HEK293 (cell line): ENCODE results near the gene STEAP1B.

Experiments used
- CTCF ChIA-PET: fragments of 350-600 bp; formaldehyde crosslinking; extraction: SDS; loops from one replicate; lab custom pipeline; 2021; ENCODE audit warnings: antibody characterized with exemption; lab: Yijun Ruan, JAX
- POLR2A ChIA-PET: fragments of 300-600 bp; formaldehyde crosslinking; extraction: SDS; loops from one replicate; lab custom pipeline; 2020; ENCODE audit warnings: antibody characterized with exemption, inconsistent platforms; lab: Yijun Ruan, JAX
- H3K27ac ChIP-seq: fragments of 200-500 bp; sonication (Bioruptor generic); 2 replicates; pipeline ENCODE4 v1.5.1; 2014; ENCODE audit warnings: low read depth, low read length, control low read depth, inconsistent platforms; ENCODE audit errors: extremely low read depth
- H3K36me3 ChIP-seq, 2 experiments: fragments of 200-500 bp in 1 of 2; sonication (Bioruptor generic) in 1 of 2; 1 replicate in 1 of 2; 2 replicates in 1 of 2; pipeline ENCODE4 v1.5.1; 2014 to 2017; ENCODE audit warnings: inconsistent platforms in 2 of 2, low read length in 2 of 2; ENCODE audit not compliant: control insufficient read depth in 2 of 2, insufficient read depth in 1 of 2
- H3K4me1 ChIP-seq: fragments of 200-500 bp; sonication (Bioruptor generic); 2 replicates; pipeline ENCODE4 v1.5.1; 2014; ENCODE audit warnings: mild to moderate bottlenecking, low read length, inconsistent platforms; ENCODE audit not compliant: control insufficient read depth, insufficient read depth
- H3K4me3 ChIP-seq: 2 replicates; pipeline ENCODE4 v1.5.1; 2011; ENCODE audit warnings: low read depth, mild to moderate bottlenecking, control low read depth, low read length, moderate library complexity
- H3K9me3 ChIP-seq: fragments of 200-500 bp; sonication (Bioruptor generic); 2 replicates; pipeline ENCODE4 v1.5.1; 2014; ENCODE audit warnings: low read depth, low read length, inconsistent platforms; ENCODE audit not compliant: control insufficient read depth, insufficient read depth
- IKZF3 ChIP-seq: fragments of 450-650 bp; IDR thresholded peaks from 2 replicates; pipeline ENCODE4 v1.5.0; 2018; ENCODE audit warnings: missing biosample characterization, mild to moderate bottlenecking, missing genetic modification characterization, moderate library complexity
- KLF7 ChIP-seq: fragments of 450-650 bp; formaldehyde crosslinking; IDR thresholded peaks from 2 replicates; pipeline ENCODE4 v1.5.1; 2016; ENCODE audit warnings: missing biosample characterization, missing genetic modification characterization, borderline replicate concordance
- RBAK ChIP-seq: fragments of 450-650 bp; formaldehyde crosslinking; IDR thresholded peaks from 2 replicates; pipeline ENCODE4 v1.5.1; 2016; ENCODE audit warnings: missing biosample characterization, missing genetic modification characterization
- SP2 ChIP-seq: fragments of 450-650 bp; formaldehyde crosslinking; IDR thresholded peaks from 2 replicates; pipeline ENCODE4 v1.5.1; 2016; ENCODE audit warnings: missing biosample characterization, missing genetic modification characterization
- ZNF140 ChIP-seq: fragments of 450-650 bp; formaldehyde crosslinking; IDR thresholded peaks from 2 replicates; pipeline ENCODE4 v1.5.1; 2016; ENCODE audit warnings: missing biosample characterization, missing genetic modification characterization
- ZNF184 ChIP-seq: fragments of 450-650 bp; IDR thresholded peaks from 2 replicates; pipeline ENCODE4 v1.5.1; 2018; ENCODE audit warnings: missing biosample characterization, mild to moderate bottlenecking, missing genetic modification characterization
- ZNF248 ChIP-seq: fragments of 450-650 bp; formaldehyde crosslinking; IDR thresholded peaks from 2 replicates; pipeline ENCODE4 v1.5.1; 2017; ENCODE audit warnings: missing biosample characterization, missing genetic modification characterization
- ZNF324 ChIP-seq: fragments of 450-650 bp; formaldehyde crosslinking; IDR thresholded peaks from 2 replicates; pipeline ENCODE4 v1.5.1; 2016; ENCODE audit warnings: missing biosample characterization, missing genetic modification characterization
- ZNF48 ChIP-seq: fragments of 450-650 bp; formaldehyde crosslinking; IDR thresholded peaks from 2 replicates; pipeline ENCODE4 v1.5.1; 2016; ENCODE audit warnings: missing biosample characterization, missing genetic modification characterization
- ZNF654 ChIP-seq: fragments of 450-650 bp; formaldehyde crosslinking; IDR thresholded peaks from 2 replicates; pipeline ENCODE4 v1.5.1; 2016; ENCODE audit warnings: low read depth, missing biosample characterization, missing genetic modification characterization
- ZNF677 ChIP-seq: fragments of 450-650 bp; IDR thresholded peaks from 2 replicates; pipeline ENCODE4 v1.5.0; 2018; ENCODE audit warnings: missing biosample characterization, mild to moderate bottlenecking, missing genetic modification characterization, moderate library complexity
- ZNF791 ChIP-seq: fragments of 450-650 bp; formaldehyde crosslinking; IDR thresholded peaks from 2 replicates; pipeline ENCODE4 v1.5.1; 2016; ENCODE audit warnings: missing biosample characterization, missing genetic modification characterization
- ZNF830 ChIP-seq: fragments of 450-650 bp; IDR thresholded peaks from 2 replicates; pipeline ENCODE4 v1.5.0; 2018; ENCODE audit warnings: missing biosample characterization, missing genetic modification characterization, low read depth, mild to moderate bottlenecking, moderate library complexity
- ZNF837 ChIP-seq: fragments of 450-650 bp; formaldehyde crosslinking; IDR thresholded peaks from 2 replicates; pipeline ENCODE4 v1.5.1; 2016; ENCODE audit warnings: missing biosample characterization, missing genetic modification characterization
- ZSCAN30 ChIP-seq: fragments of 450-650 bp; IDR thresholded peaks from 2 replicates; pipeline ENCODE4 v1.5.1; 2018; ENCODE audit warnings: missing biosample characterization, mild to moderate bottlenecking, missing genetic modification characterization, moderate library complexity
- TF ChIP-seq, protein P1 (sequence below): fragments of 450-650 bp; formaldehyde crosslinking; IDR thresholded peaks from 2 replicates; pipeline ENCODE4 v1.5.1; 2016; ENCODE audit warnings: missing biosample characterization, missing genetic modification characterization
- TF ChIP-seq, protein P2 (sequence below): fragments of 450-650 bp; formaldehyde crosslinking; IDR thresholded peaks from 2 replicates; pipeline ENCODE4 v1.5.1; 2016; ENCODE audit warnings: missing biosample characterization, missing genetic modification characterization
- TF ChIP-seq, protein P3 (sequence below): fragments of 450-650 bp; formaldehyde crosslinking; IDR thresholded peaks from 2 replicates; pipeline ENCODE4 v1.5.1; 2016; ENCODE audit warnings: missing biosample characterization, missing genetic modification characterization
- TF ChIP-seq, protein P4 (sequence below): fragments of 450-650 bp; formaldehyde crosslinking; IDR thresholded peaks from 2 replicates; pipeline ENCODE4 v1.5.1; 2016; ENCODE audit warnings: missing biosample characterization, missing genetic modification characterization
- TF ChIP-seq, protein P5 (sequence below): fragments of 450-650 bp; formaldehyde crosslinking; IDR thresholded peaks from 2 replicates; pipeline ENCODE4 v1.5.1; 2016; ENCODE audit warnings: missing biosample characterization, missing genetic modification characterization

STEAP1B gene

DNA sequence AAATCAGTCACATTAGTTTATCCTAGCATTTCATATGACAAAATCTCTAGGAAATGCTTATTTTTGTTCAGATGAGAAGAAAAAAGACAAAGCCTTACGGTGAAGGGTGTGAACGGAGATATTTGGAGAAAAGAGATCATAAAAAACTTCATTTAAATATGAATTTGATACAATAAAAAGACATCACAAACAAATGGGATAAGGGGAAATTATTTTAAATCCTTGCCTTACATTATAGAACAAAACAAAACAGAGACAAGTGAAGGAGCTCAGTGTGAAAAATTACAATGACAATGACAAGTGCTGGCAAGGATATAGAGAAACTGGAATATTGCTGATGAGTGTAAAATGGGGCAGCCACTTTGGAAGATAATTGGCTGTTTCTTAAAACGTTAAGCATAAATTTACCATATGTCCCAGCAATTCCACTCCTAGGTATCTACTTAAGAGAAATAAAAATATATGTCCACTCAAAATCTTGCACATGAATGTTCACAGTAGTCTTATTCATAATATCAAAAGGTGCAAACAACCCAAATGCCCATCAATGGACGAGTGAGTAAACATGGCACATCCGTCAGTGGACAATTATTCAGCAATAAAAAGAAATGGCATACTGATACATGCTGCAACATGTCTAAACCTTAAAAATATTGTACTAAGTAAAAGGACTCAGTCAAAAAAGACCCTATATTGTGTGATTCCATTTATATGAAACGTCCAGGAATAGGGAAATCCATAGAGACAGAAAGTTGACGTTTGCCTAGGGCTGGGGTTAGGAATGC is 77.0 kb downstream of the STEAP1B start:
- Histone ChIP-seq H3K27ac (no peak overlapping the region), H3K9me3 (no peaks in the 10 kb centered on the region)
- TF ChIP-seq, protein P1, sequence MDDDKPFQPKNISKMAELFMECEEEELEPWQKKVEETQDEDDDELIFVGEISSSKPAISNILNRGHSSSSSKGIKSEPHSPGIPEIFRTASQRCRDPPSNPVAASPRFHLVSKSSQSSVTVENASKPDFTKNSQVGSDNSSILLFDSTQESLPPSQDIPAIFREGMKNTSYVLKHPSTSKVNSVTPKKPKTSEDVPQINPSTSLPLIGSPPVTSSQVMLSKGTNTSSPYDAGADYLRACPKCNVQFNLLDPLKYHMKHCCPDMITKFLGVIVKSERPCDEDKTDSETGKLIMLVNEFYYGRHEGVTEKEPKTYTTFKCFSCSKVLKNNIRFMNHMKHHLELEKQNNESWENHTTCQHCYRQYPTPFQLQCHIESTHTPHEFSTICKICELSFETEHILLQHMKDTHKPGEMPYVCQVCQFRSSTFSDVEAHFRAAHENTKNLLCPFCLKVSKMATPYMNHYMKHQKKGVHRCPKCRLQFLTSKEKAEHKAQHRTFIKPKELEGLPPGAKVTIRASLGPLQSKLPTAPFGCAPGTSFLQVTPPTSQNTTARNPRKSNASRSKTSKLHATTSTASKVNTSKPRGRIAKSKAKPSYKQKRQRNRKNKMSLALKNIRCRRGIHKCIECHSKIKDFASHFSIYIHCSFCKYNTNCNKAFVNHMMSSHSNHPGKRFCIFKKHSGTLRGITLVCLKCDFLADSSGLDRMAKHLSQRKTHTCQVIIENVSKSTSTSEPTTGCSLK: no peak
- no peak for TF ChIP-seq IKZF3 (tag by site-specific recombination)
- TF ChIP-seq SP2 (tag by site-specific recombination): no peak
- TF ChIP-seq ZNF654 (tag by site-specific recombination): no peak
- no peak for TF ChIP-seq ZNF837 (tag by site-specific recombination)
- TF ChIP-seq, all 188 proteins: peak for 0
- no peaks in the 10 kb centered on the region for H3K36me3 ChIP-seq
- ChIA-PET POLR2A (no interaction called here), CTCF (interaction anchor here (0.9 kb wide), 1 partner anchor 24 kb away, joined by 3 read pairs; no protein-coding TSS in a partner anchor)
- no peaks in the 10 kb centered on the region for H3K4me1 ChIP-seq
- H3K4me3 ChIP-seq: no peak overlapping the region

DNA sequence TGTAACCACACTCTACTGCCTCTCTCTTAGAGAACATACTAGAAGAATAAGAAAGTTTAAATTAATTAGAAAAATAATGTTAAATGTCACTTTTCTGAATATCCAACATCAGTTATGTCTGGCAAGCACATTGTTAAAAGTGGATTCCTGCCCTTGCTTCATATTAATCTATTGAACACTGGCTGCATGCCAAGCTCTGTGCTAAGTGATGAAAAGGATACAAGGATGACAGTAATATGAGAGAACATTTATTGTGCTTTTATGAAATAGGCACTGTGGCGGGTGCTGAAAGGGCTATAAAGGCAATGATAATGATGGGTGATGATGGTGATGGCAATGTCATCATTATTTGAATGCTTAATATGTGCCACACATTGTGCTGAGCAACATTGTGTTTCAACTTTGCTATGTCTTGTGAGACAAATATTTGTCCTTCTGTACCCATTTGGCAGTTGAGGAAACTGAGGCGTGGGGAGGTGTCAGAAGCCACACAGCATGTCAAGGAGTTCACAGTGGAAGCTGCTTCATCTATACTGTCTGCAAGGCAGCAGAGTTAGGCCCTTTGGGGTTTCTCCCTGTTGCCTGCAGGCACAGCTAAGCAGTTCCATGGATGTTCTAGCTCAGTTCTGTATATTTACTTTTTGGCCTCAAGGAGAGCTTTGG is 78.9 kb downstream of the STEAP1B start:
- Histone ChIP-seq H3K27ac (no peak overlapping the region), H3K4me1 (no peaks in the 10 kb centered on the region), H3K36me3 (no peaks in the 10 kb centered on the region), H3K9me3 (no peaks in the 10 kb centered on the region), H3K4me3 (no peak overlapping the region)
- CTCF ChIA-PET: interaction anchor here (1.2 kb wide), 1 partner anchor 19 kb away, joined by 3 read pairs; no protein-coding TSS in a partner anchor
- POLR2A ChIA-PET: no interaction called here
- TF ChIP-seq ZNF140 (no peak), ZNF791 (tag by site-specific recombination) (no peak), KLF7 (no peak), ZNF48 (tag by site-specific recombination) (no peak), ZSCAN30 (tag by site-specific recombination) (no peak), ZNF184 (tag by site-specific recombination) (no peak), ZNF830 (tag by site-specific recombination) (no peak), RBAK (no peak), ZNF248 (no peak), SP2 (tag by site-specific recombination) (no peak), ZNF324 (tag by site-specific recombination) (no peak), ZNF677 (no peak)
- TF ChIP-seq, protein P1: no peak
- TF ChIP-seq, protein P2, sequence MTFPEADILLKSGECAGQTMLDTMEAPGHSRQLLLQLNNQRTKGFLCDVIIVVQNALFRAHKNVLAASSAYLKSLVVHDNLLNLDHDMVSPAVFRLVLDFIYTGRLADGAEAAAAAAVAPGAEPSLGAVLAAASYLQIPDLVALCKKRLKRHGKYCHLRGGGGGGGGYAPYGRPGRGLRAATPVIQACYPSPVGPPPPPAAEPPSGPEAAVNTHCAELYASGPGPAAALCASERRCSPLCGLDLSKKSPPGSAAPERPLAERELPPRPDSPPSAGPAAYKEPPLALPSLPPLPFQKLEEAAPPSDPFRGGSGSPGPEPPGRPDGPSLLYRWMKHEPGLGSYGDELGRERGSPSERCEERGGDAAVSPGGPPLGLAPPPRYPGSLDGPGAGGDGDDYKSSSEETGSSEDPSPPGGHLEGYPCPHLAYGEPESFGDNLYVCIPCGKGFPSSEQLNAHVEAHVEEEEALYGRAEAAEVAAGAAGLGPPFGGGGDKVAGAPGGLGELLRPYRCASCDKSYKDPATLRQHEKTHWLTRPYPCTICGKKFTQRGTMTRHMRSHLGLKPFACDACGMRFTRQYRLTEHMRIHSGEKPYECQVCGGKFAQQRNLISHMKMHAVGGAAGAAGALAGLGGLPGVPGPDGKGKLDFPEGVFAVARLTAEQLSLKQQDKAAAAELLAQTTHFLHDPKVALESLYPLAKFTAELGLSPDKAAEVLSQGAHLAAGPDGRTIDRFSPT (tag by site-specific recombination): no peak
- TF ChIP-seq, protein P3, sequence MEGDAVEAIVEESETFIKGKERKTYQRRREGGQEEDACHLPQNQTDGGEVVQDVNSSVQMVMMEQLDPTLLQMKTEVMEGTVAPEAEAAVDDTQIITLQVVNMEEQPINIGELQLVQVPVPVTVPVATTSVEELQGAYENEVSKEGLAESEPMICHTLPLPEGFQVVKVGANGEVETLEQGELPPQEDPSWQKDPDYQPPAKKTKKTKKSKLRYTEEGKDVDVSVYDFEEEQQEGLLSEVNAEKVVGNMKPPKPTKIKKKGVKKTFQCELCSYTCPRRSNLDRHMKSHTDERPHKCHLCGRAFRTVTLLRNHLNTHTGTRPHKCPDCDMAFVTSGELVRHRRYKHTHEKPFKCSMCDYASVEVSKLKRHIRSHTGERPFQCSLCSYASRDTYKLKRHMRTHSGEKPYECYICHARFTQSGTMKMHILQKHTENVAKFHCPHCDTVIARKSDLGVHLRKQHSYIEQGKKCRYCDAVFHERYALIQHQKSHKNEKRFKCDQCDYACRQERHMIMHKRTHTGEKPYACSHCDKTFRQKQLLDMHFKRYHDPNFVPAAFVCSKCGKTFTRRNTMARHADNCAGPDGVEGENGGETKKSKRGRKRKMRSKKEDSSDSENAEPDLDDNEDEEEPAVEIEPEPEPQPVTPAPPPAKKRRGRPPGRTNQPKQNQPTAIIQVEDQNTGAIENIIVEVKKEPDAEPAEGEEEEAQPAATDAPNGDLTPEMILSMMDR (tag by site-specific recombination): no peak
- TF ChIP-seq, protein P4, sequence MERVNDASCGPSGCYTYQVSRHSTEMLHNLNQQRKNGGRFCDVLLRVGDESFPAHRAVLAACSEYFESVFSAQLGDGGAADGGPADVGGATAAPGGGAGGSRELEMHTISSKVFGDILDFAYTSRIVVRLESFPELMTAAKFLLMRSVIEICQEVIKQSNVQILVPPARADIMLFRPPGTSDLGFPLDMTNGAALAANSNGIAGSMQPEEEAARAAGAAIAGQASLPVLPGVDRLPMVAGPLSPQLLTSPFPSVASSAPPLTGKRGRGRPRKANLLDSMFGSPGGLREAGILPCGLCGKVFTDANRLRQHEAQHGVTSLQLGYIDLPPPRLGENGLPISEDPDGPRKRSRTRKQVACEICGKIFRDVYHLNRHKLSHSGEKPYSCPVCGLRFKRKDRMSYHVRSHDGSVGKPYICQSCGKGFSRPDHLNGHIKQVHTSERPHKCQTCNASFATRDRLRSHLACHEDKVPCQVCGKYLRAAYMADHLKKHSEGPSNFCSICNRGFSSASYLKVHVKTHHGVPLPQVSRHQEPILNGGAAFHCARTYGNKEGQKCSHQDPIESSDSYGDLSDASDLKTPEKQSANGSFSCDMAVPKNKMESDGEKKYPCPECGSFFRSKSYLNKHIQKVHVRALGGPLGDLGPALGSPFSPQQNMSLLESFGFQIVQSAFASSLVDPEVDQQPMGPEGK (tag by site-specific recombination): no peak
- TF ChIP-seq, protein P5, sequence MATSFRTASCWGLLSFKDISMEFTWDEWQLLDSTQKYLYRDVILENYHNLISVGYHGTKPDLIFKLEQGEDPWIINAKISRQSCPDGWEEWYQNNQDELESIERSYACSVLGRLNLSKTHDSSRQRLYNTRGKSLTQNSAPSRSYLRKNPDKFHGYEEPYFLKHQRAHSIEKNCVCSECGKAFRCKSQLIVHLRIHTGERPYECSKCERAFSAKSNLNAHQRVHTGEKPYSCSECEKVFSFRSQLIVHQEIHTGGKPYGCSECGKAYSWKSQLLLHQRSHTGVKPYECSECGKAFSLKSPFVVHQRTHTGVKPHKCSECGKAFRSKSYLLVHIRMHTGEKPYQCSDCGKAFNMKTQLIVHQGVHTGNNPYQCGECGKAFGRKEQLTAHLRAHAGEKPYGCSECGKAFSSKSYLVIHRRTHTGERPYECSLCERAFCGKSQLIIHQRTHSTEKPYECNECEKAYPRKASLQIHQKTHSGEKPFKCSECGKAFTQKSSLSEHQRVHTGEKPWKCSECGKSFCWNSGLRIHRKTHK (tag by site-specific recombination): no peak
